GM12878 (cell line): ENCODE data around the gene PPM1G. TPM values are rescaled to one million over a fixed set of nuclear protein-coding genes. Genes with fewer than 3 reads are reported as not detected.

ENCODE experiments used
- BMI1 ChIP-seq: fragments of 450-650 bp; IDR thresholded peaks from 2 replicates; pipeline ENCODE4 v1.6.1; 2016; ENCODE audit warnings: mild to moderate bottlenecking, moderate library complexity, borderline replicate concordance
- CTCF ChIP-seq, 3 experiments: IDR thresholded peaks in 2 of 3; conservative IDR thresholded peaks in 1 of 3; 2 replicates each; pipeline ENCODE4 v1.5.1; 2011; ENCODE audit warnings: low read depth in 3 of 3, low read length in 3 of 3, mild to moderate bottlenecking in 3 of 3, control low read depth in 2 of 3, moderate library complexity in 2 of 3, inconsistent platforms in 1 of 3, mixed read lengths in 1 of 3; ENCODE audit not compliant: control insufficient read depth in 2 of 3, insufficient read depth in 1 of 3; ENCODE audit errors: extremely low read depth in 1 of 3
- E2F8 ChIP-seq: fragments of 450-650 bp; IDR thresholded peaks from 2 replicates; pipeline ENCODE4 v1.6.1; 2018; ENCODE audit warnings: mild to moderate bottlenecking, low read depth, moderate library complexity; ENCODE audit not compliant: partially characterized antibody
- EP300 ChIP-seq, 2 experiments: fragments of 150-350 bp in 1 of 2; IDR thresholded peaks; 2 replicates each; pipeline ENCODE4 v1.6.1; 2011 to 2012; ENCODE audit warnings: low read depth in 2 of 2, low read length in 2 of 2, borderline replicate concordance in 1 of 2, improper control_type of control experiment in 1 of 2, inconsistent platforms in 1 of 2; ENCODE audit not compliant: control insufficient read depth in 1 of 2
- ESRRA ChIP-seq: IDR thresholded peaks from 2 replicates; pipeline ENCODE4 v1.6.1; 2012; ENCODE audit warnings: mild to moderate bottlenecking, low read length, improper control_type of control experiment
- ETV6 ChIP-seq, 2 experiments: fragments of 450-650 bp in 1 of 2; IDR thresholded peaks in 1 of 2; conservative IDR thresholded peaks in 1 of 2; 2 replicates each; pipeline ENCODE4 v1.6.1; 2014; ENCODE audit warnings: antibody characterized with exemption in 1 of 2, borderline replicate concordance in 1 of 2, low read depth in 1 of 2, mild to moderate bottlenecking in 1 of 2, moderate library complexity in 1 of 2
- GABPA ChIP-seq: IDR thresholded peaks from 2 replicates; pipeline ENCODE4 v1.6.1; 2014; ENCODE audit warnings: antibody characterized with exemption, low read depth, mild to moderate bottlenecking, inconsistent platforms
- HCFC1 ChIP-seq: fragments of 150-350 bp; IDR thresholded peaks from 2 replicates; pipeline ENCODE4 v1.6.1; 2014; ENCODE audit warnings: low read length
- HDAC2 ChIP-seq: fragments of 200-600 bp; sonication (generic); IDR thresholded peaks from 2 replicates; pipeline ENCODE4 v1.6.1; 2017
- MEF2A ChIP-seq: IDR thresholded peaks from 2 replicates; pipeline ENCODE4 v1.6.1; 2011; ENCODE audit warnings: low read depth, mild to moderate bottlenecking, low read length, moderate library complexity; ENCODE audit not compliant: insufficient read depth
- NKRF ChIP-seq: fragments of 450-650 bp; conservative IDR thresholded peaks from 2 replicates; pipeline ENCODE4 v1.6.1; 2017; ENCODE audit warnings: mild to moderate bottlenecking, moderate library complexity
- NRF1 ChIP-seq: conservative IDR thresholded peaks from 2 replicates; pipeline ENCODE4 v1.6.1; 2011; ENCODE audit warnings: mild to moderate bottlenecking, low read depth, low read length, improper control_type of control experiment
- RB1 ChIP-seq: fragments of 450-650 bp; formaldehyde crosslinking; IDR thresholded peaks from 2 replicates; pipeline ENCODE4 v1.6.1; 2017; ENCODE audit warnings: mild to moderate bottlenecking, borderline replicate concordance
- SMARCA5 ChIP-seq: fragments of 450-650 bp; IDR thresholded peaks from 2 replicates; pipeline ENCODE4 v1.6.1; 2017; ENCODE audit warnings: mild to moderate bottlenecking
- SP1 ChIP-seq: IDR thresholded peaks from one replicate; pipeline ENCODE4 v1.6.1; 2011; ENCODE audit warnings: low read depth, low read length
- TCF7 ChIP-seq: IDR thresholded peaks from 2 replicates; pipeline ENCODE4 v1.6.1; 2014; ENCODE audit warnings: antibody characterized with exemption, borderline replicate concordance
- ZBTB33 ChIP-seq: fragments of 450-650 bp; IDR thresholded peaks from 2 replicates; pipeline ENCODE4 v1.6.1; 2017; ENCODE audit warnings: mild to moderate bottlenecking
- ZNF207 ChIP-seq: fragments of 450-650 bp; IDR thresholded peaks from 2 replicates; pipeline ENCODE4 v1.6.1; 2014; ENCODE audit warnings: antibody characterized with exemption, mild to moderate bottlenecking, borderline replicate concordance
- ZZZ3 ChIP-seq: IDR thresholded peaks from 2 replicates; pipeline ENCODE4 v1.6.1; 2011; ENCODE audit warnings: low read depth; ENCODE audit not compliant: control insufficient read depth, insufficient read length
- polyA plus RNA-seq, 11 experiments: library from polyadenylated mRNA; depleted of rRNA in 4 of 11; unstranded in 6 of 11; stranded (reverse) in 5 of 11; fragments of >200 nt; fragmentation: Nextera tagmentation in 4 of 11; fragmentation: Illumina TruSeq in 1 of 11; extraction: Ambion mirVana in 4 of 11; extraction: Trizol in 1 of 11; gene quantifications; 1 replicate in 1 of 11; 2 replicates in 10 of 11; pipeline versions ENCODE4 v1.2.1 to v1.2.3, GENCODE V29; 2011 to 2016; ENCODE audit warnings: inconsistent platforms in 2 of 11, missing spikeins in 2 of 11, low read depth in 1 of 11
- total RNA-seq, 4 experiments: library from RNA; depleted of rRNA in 3 of 4; stranded (reverse); fragments of >200 nt in 3 of 4; fragmentation: Illumina TruSeq in 1 of 4; extraction: Trizol in 1 of 4; gene quantifications; 2 replicates each; pipeline versions ENCODE4 v1.2.1 to v1.2.3, GENCODE V29; 2013 to 2021

PPM1G gene
- total and polyA plus RNA-seq, 10 of the 15 experiments (the other 5 are each of a cell fraction or from before 2014, with no cell fraction given): 68.8 to 171 (median 121) TPM

GRCh38 chr2:27370026-27370815, 39.2 kb downstream of the PPM1G start, which contains the start of the genes EIF2B4 and SNX17 (continued):
- no peak for TF ChIP-seq E2F8
- no peak; a peak in 1 of 4 replicates for TF ChIP-seq EP300 (IDR thresholded peaks at IDR 0.05; ENCODE audit: borderline replicate concordance in 1 of 2, control insufficient read depth in 1 of 2, low read depth in 2 of 2, low read length in 2 of 2)
- peak; percentile 99 for TF ChIP-seq HCFC1
- peak; percentile 97 for TF ChIP-seq SP1
- peak; percentile 97 for TF ChIP-seq SMARCA5
- peak; percentile 56; the same call in 1 of the 2 replicates for TF ChIP-seq GABPA
- 0 out of 4 replicates have a peak, but pooled peaks of 1 of the 2 experiments have one; percentile 15 for TF ChIP-seq ETV6 (conservative IDR thresholded peaks at IDR 0.05 in 1 of 2, IDR thresholded peaks at IDR 0.05 in 1 of 2; ENCODE audit: borderline replicate concordance in 1 of 2, low read depth in 1 of 2)
- peak; percentile 29; the same call in 1 of the 2 replicates for TF ChIP-seq NRF1
- TF ChIP-seq TCF7: no peak; the same call in 1 of the 2 replicates
- TF ChIP-seq ZNF207: peak; percentile 92; the same call in 1 of the 2 replicates
- no peak for TF ChIP-seq ESRRA
- peak; percentile 81 for TF ChIP-seq NKRF
- 0 out of 2 replicates have a peak, but pooled peaks have one; percentile 59 for TF ChIP-seq MEF2A
- TF ChIP-seq ZZZ3: no peak
- no peak for TF ChIP-seq ZBTB33
- peak; percentile 74 to 99 (median 85); a peak in 5 of 6 replicates for TF ChIP-seq CTCF (IDR thresholded peaks at IDR 0.05 in 2 of 3, conservative IDR thresholded peaks at IDR 0.05 in 1 of 3; ENCODE audit: control insufficient read depth in 2 of 3, extremely low read depth in 1 of 3, insufficient read depth in 1 of 3, low read depth in 3 of 3, low read length in 3 of 3)
- no peak for TF ChIP-seq HDAC2
- TF ChIP-seq RB1: no peak; the same call in 1 of the 2 replicates
- TF ChIP-seq BMI1: no peak
